ENCODE results near the gene GXYLT2. TPM values are rescaled to one million over a fixed set of nuclear protein-coding genes. Genes with fewer than 3 reads are reported as not detected.

Gene GXYLT2
- total and polyA plus RNA-seq, 8 donors, result 0.40 to 27.0 (median 1.4) TPM

- no peak overlapping the region for H3K27ac ChIP-seq
- H3K4me1 ChIP-seq, result peaks cover 0 to 13% (median 5%) of the 10 kb centered on the region in 4 donors
- 41 to 68% (median 52%) methylated on average over 1 of the region's 1 CpG for WGBS, 5 donors
- no peaks in the 10 kb centered on the region for H3K27me3 ChIP-seq
- H3K9me3 ChIP-seq, result no peaks in the 10 kb centered on the region
- no peak for DNase-seq
- no peaks in the 10 kb centered on the region for H3K36me3 ChIP-seq
- intact Hi-C loops (cut with DNase I; ENCODE audit: low total_unique reads), result no loop called here
- no peak overlapping the region for H3K4me3 ChIP-seq
- no peak for TF ChIP-seq CTCF (IDR thresholded peaks at IDR 0.05)
- no peak for TF ChIP-seq EP300 (IDR thresholded peaks at IDR 0.05)
- no peak for TF ChIP-seq POLR2AphosphoS5 (IDR thresholded peaks at IDR 0.05)
- no peak for TF ChIP-seq POLR2A (IDR thresholded peaks at IDR 0.05)
These were observed 88.5 kb downstream of the GXYLT2 start for GRCh38 chr3:72976281-72976741.

DNA sequence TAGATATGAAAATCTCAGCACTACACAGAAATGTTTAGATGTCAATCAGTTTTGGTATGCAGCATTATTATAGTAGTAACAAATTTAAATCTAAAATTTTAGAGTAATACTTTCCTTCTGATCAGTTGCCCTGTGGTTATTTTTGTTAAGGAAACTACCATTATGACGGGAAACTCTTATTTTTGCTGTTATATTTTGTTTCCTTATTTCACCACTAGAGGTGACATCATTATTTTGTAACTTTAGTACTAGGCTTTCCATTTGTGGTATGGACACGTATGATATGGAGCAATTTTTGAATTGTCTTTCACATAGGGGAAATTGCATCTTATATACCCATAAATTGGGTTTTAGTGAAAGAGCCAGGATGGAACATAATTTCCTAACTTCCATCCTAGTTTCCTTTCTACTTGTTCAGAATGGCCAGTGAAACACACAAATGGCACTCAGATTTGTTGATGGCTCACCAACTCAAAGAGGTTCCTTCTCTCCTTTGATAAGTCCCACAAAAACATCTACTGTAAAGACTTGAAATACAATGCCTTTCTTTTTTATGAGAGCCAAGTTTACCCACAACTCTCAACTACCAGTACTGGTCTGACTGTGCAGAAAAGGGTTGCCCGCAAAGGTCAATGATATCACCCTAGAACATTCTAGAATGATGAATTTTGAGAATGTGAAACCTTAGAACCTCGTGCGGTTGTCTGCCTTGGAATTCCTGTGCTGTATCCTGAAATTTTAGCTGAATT is 89.4 kb downstream of the GXYLT2 start:
- WGBS, 5 donors, result 71 to 84% (median 80%) methylated on average over 5 of the region's 5 CpGs
- intact Hi-C loops (cut with DNase I; ENCODE audit: low total_unique reads), result no loop called here
- peak overlapping the region in 1 of 5 donors; percentile 18 for H3K27ac ChIP-seq

GRCh38 chr3:72982609-72983366 is 94.9 kb downstream of the GXYLT2 start:
- TF ChIP-seq CTCF (IDR thresholded peaks at IDR 0.05) (no peak), POLR2A (IDR thresholded peaks at IDR 0.05) (no peak), EP300 (IDR thresholded peaks at IDR 0.05) (no peak), POLR2AphosphoS5 (IDR thresholded peaks at IDR 0.05) (no peak)
- 72 to 80% (median 75%) methylated on average over 3 of the region's 3 CpGs for WGBS, 5 donors
- Histone ChIP-seq H3K4me1 (peaks cover 0 to 7% (median 0%) of the 10 kb centered on the region in 4 donors), H3K9me3 (peaks cover 0 to 15% (median 6%) of the 10 kb centered on the region in 4 donors), H3K27ac (peak overlapping the region in 1 of 5 donors; percentile 19), H3K36me3 (no peaks in the 10 kb centered on the region), H3K4me3 (no peak overlapping the region), H3K27me3 (no peaks in the 10 kb centered on the region)
- DNase-seq, result no peak
- intact Hi-C loops (cut with DNase I; ENCODE audit: low total_unique reads), result no loop called here

More for the DNA sequence above, 89.4 kb downstream of the GXYLT2 start:
- H3K9me3 ChIP-seq, result no peaks in the 10 kb centered on the region
- peaks cover 0 to 13% (median 5%) of the 10 kb centered on the region in 4 donors for H3K4me1 ChIP-seq
- TF ChIP-seq EP300 (IDR thresholded peaks at IDR 0.05), result no peak
- no peak for TF ChIP-seq POLR2AphosphoS5 (IDR thresholded peaks at IDR 0.05)
- no peak for TF ChIP-seq CTCF (IDR thresholded peaks at IDR 0.05)
- TF ChIP-seq POLR2A (IDR thresholded peaks at IDR 0.05), result no peak
- no peaks in the 10 kb centered on the region for H3K36me3 ChIP-seq
- H3K4me3 ChIP-seq, result no peak overlapping the region
- no peaks in the 10 kb centered on the region for H3K27me3 ChIP-seq
- no peak for DNase-seq

GRCh38 chr3:72985576-72985975 is 97.7 kb downstream of the GXYLT2 start:
- Histone ChIP-seq H3K4me1 (peaks cover 0 to 7% (median 0%) of the 10 kb centered on the region in 4 donors), H3K27me3 (no peaks in the 10 kb centered on the region), H3K4me3 (no peak overlapping the region), H3K9me3 (peaks cover 0 to 15% (median 6%) of the 10 kb centered on the region in 4 donors), H3K27ac (no peak overlapping the region), H3K36me3 (no peaks in the 10 kb centered on the region)
- WGBS, 5 donors, result 69 to 91% (median 86%) methylated on average over 1 of the region's 1 CpG
- intact Hi-C loops (cut with DNase I; ENCODE audit: low total_unique reads), result no loop called here
- no peak for DNase-seq
- TF ChIP-seq EP300 (IDR thresholded peaks at IDR 0.05), result no peak
- no peak for TF ChIP-seq POLR2AphosphoS5 (IDR thresholded peaks at IDR 0.05)
- no peak for TF ChIP-seq POLR2A (IDR thresholded peaks at IDR 0.05)
- no peak for TF ChIP-seq CTCF (IDR thresholded peaks at IDR 0.05)

Measured in stomach (tissue), 9 donors.